ENCODE data around the gene DOCK6. TPM values are rescaled to one million over a fixed set of nuclear protein-coding genes. Genes with fewer than 3 reads are reported as not detected.

Gene DOCK6
- total RNA-seq, 1 donor from 2014 or later, result 86.9 TPM

- Mint-ChIP-seq H3K9me3 (ENCODE audit: unreplicated experiment) (no peaks in the 10 kb centered on the region), H3K36me3 (ENCODE audit: unreplicated experiment) (no peaks in the 10 kb centered on the region), H3K27ac (ENCODE audit: unreplicated experiment) (no peak overlapping the region), H3K4me3 (ENCODE audit: unreplicated experiment) (peak overlapping the region; percentile 70), H3K4me1 (ENCODE audit: unreplicated experiment) (peaks cover 19% of the 10 kb centered on the region), H3K27me3 (ENCODE audit: unreplicated experiment) (no peaks in the 10 kb centered on the region)
- DNase-seq (ENCODE audit: extremely low spot score, unreplicated experiment), result no peak
- no peak for TF ChIP-seq CTCF (IDR thresholded peaks at IDR 0.05)
Observed at GRCh38 chr19:11261431-11261970, 823 bp downstream of the DOCK6 start.

GRCh38 chr19:11260996-11261395 is 1.3 kb downstream of the DOCK6 start:
- H3K36me3 Mint-ChIP-seq (ENCODE audit: unreplicated experiment), result no peaks in the 10 kb centered on the region
- no peaks in the 10 kb centered on the region for H3K9me3 Mint-ChIP-seq (ENCODE audit: unreplicated experiment)
- DNase-seq (ENCODE audit: extremely low spot score, unreplicated experiment), result no peak
- H3K4me1 Mint-ChIP-seq (ENCODE audit: unreplicated experiment), result peaks cover 17% of the 10 kb centered on the region
- peak overlapping the region; percentile 70 for H3K4me3 Mint-ChIP-seq (ENCODE audit: unreplicated experiment)
- TF ChIP-seq CTCF (IDR thresholded peaks at IDR 0.05), result no peak
- no peaks in the 10 kb centered on the region for H3K27me3 Mint-ChIP-seq (ENCODE audit: unreplicated experiment)
- peak overlapping the region; percentile 38 for H3K27ac Mint-ChIP-seq (ENCODE audit: unreplicated experiment)

- Mint-ChIP-seq H3K27ac (ENCODE audit: unreplicated experiment) (no peak overlapping the region), H3K36me3 (ENCODE audit: unreplicated experiment) (no peaks in the 10 kb centered on the region), H3K9me3 (ENCODE audit: unreplicated experiment) (no peaks in the 10 kb centered on the region), H3K4me3 (ENCODE audit: unreplicated experiment) (no peak overlapping the region), H3K4me1 (ENCODE audit: unreplicated experiment) (peaks cover 6% of the 10 kb centered on the region), H3K27me3 (ENCODE audit: unreplicated experiment) (no peaks in the 10 kb centered on the region)
- TF ChIP-seq CTCF (IDR thresholded peaks at IDR 0.05), result no peak
- no peak for DNase-seq (ENCODE audit: extremely low spot score, unreplicated experiment)
Observed at GRCh38 chr19:11257846-11258380, 4.4 kb downstream of the DOCK6 start.

GRCh38 chr19:11256189-11256588 is 6.1 kb downstream of the DOCK6 start:
- no peak for TF ChIP-seq CTCF (IDR thresholded peaks at IDR 0.05)
- no peak for DNase-seq (ENCODE audit: extremely low spot score, unreplicated experiment)
- Mint-ChIP-seq H3K27me3 (ENCODE audit: unreplicated experiment) (no peaks in the 10 kb centered on the region), H3K36me3 (ENCODE audit: unreplicated experiment) (no peaks in the 10 kb centered on the region), H3K4me1 (ENCODE audit: unreplicated experiment) (peaks cover 5% of the 10 kb centered on the region), H3K4me3 (ENCODE audit: unreplicated experiment) (no peak overlapping the region), H3K9me3 (ENCODE audit: unreplicated experiment) (no peaks in the 10 kb centered on the region), H3K27ac (ENCODE audit: unreplicated experiment) (no peak overlapping the region)

- H3K27me3 Mint-ChIP-seq (ENCODE audit: unreplicated experiment), result no peaks in the 10 kb centered on the region
- H3K4me3 Mint-ChIP-seq (ENCODE audit: unreplicated experiment), result no peak overlapping the region
- H3K36me3 Mint-ChIP-seq (ENCODE audit: unreplicated experiment), result peaks cover 4% of the 10 kb centered on the region
- no peak overlapping the region for H3K27ac Mint-ChIP-seq (ENCODE audit: unreplicated experiment)
- DNase-seq (ENCODE audit: extremely low spot score, unreplicated experiment), result no peak
- TF ChIP-seq CTCF (IDR thresholded peaks at IDR 0.05), result no peak
- no peaks in the 10 kb centered on the region for H3K9me3 Mint-ChIP-seq (ENCODE audit: unreplicated experiment)
- H3K4me1 Mint-ChIP-seq (ENCODE audit: unreplicated experiment), result no peaks in the 10 kb centered on the region
Observed at GRCh38 chr19:11254666-11255065, 7.7 kb downstream of the DOCK6 start.

All from osteocyte (in vitro differentiated cells).